GM12872 (cell line): ENCODE measurements around the gene TTC6.

ENCODE experiments used
- CTCF ChIP-seq: IDR thresholded peaks from 3 replicates; pipeline ENCODE4 v1.5.1; 2011; ENCODE audit warnings: low read depth, mild to moderate bottlenecking, low read length, moderate library complexity; ENCODE audit not compliant: insufficient read depth

Gene TTC6

GRCh38 chr14:37594971-37595808, at the start of gene TTC6, which contains the start of gene FOXA1:
Gene TTC6 (plus strand): TSS chr14:37595629. CDS start chr14:37622065, 26,436 bp downstream.
Gene FOXA1 (minus strand): TSS chr14:37595249. CDS start chr14:37594972, 277 bp downstream.
- TF ChIP-seq CTCF = no peak

GRCh38 chr14:37546621-37547447, 48.6 kb upstream of the TTC6 start:
- no peak for TF ChIP-seq CTCF

- no peak for TF ChIP-seq CTCF
Observed at GRCh38 chr14:37550511-37550910, 44.9 kb upstream of the TTC6 start.

- no peak for TF ChIP-seq CTCF
Observed at GRCh38 chr14:37551119-37551518, 44.3 kb upstream of the TTC6 start.

- no peak for TF ChIP-seq CTCF
Observed at GRCh38 chr14:37553935-37554550, 41.4 kb upstream of the TTC6 start.

- no peak for TF ChIP-seq CTCF
Observed at GRCh38 chr14:37558740-37559139, 36.7 kb upstream of the TTC6 start.

GRCh38 chr14:37559386-37559785, 36.0 kb upstream of the TTC6 start:
- no peak for TF ChIP-seq CTCF
